B cell (primary cell): Measurements from ENCODE around the gene NR4A1.

Experiments
- EZH2 ChIP-seq: IDR thresholded peaks from 2 replicates; pipeline ENCODE4 v1.6.1; 2012; ENCODE audit warnings: borderline replicate concordance, low read depth, mild to moderate bottlenecking, moderate library complexity, low read length; ENCODE audit not compliant: insufficient read depth, poor library complexity, severe bottlenecking
- TF ChIP-seq, protein P1 (sequence below): fragments of 200-600 bp; IDR thresholded peaks from one replicate; pipeline ENCODE4 v1.8.0; 2022; ENCODE audit warnings: antibody characterized with exemption, mild to moderate bottlenecking

DNA sequence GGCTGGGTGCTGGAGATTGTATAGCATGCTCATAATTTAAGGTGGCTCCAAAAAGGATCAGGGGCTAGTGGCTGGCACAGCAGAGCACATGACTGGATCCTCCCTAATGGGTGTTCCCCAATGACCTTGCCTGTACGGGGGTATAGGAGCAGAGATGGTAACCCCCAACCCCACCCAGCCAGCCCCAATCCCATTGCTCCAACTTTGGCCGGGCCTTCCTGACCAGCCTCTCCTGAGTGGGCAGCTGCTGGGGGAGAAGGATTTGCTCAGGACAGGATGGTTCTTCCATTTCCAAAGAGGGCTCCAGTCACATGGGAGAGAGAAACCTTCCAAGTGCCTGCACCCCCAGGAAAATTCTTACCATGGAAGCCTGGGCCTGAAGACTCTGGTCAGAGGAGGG is 15.3 kb upstream of the NR4A1 start:
- TF ChIP-seq, protein P1, sequence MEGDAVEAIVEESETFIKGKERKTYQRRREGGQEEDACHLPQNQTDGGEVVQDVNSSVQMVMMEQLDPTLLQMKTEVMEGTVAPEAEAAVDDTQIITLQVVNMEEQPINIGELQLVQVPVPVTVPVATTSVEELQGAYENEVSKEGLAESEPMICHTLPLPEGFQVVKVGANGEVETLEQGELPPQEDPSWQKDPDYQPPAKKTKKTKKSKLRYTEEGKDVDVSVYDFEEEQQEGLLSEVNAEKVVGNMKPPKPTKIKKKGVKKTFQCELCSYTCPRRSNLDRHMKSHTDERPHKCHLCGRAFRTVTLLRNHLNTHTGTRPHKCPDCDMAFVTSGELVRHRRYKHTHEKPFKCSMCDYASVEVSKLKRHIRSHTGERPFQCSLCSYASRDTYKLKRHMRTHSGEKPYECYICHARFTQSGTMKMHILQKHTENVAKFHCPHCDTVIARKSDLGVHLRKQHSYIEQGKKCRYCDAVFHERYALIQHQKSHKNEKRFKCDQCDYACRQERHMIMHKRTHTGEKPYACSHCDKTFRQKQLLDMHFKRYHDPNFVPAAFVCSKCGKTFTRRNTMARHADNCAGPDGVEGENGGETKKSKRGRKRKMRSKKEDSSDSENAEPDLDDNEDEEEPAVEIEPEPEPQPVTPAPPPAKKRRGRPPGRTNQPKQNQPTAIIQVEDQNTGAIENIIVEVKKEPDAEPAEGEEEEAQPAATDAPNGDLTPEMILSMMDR = no peak
- TF ChIP-seq EZH2 = no peak
